K562 (cell line): ENCODE results near the gene PDGFC.

Source experiments
- ATF6 ChIP-seq: sonication (generic); formaldehyde crosslinking; IDR thresholded peaks from 2 replicates; pipeline ENCODE4 v1.4.0; 2020; ENCODE audit warnings: mild to moderate bottlenecking, missing genetic modification reagents
- NRF1 ChIP-seq, 2 experiments: fragments of 450-650 bp; IDR thresholded peaks in 1 of 2; conservative IDR thresholded peaks in 1 of 2; 2 replicates each; pipeline ENCODE4 v1.6.1; 2014; ENCODE audit warnings: mild to moderate bottlenecking in 2 of 2
- ZBTB11 ChIP-seq, 3 experiments: fragments of 200-800 bp in 1 of 3; fragments of 250-450 bp in 1 of 3; fragments of 450-650 bp in 1 of 3; sonication (Bioruptor Pico) in 1 of 3; sonication (Bioruptor generic) in 1 of 3; formaldehyde crosslinking in 1 of 3; IDR thresholded peaks; 2 replicates each; pipeline versions ENCODE4 v1.6.1 to v1.8.0; 2016 to 2022; ENCODE audit warnings: mild to moderate bottlenecking in 2 of 3, missing genetic modification characterization in 2 of 3, missing compliant biosample characterization in 1 of 3, moderate library complexity in 1 of 3

GRCh38 chr4:156786713-156787112 lies 184.9 kb downstream of the PDGFC start:
- TF ChIP-seq NRF1 (conservative IDR thresholded peaks at IDR 0.05 in 1 of 2, IDR thresholded peaks at IDR 0.05 in 1 of 2) (no peak), ATF6 (CRISPR knock-in tag) (no peak), ZBTB11 (CRISPR knock-in tag; IDR thresholded peaks at IDR 0.05) (no peak)
